ENCODE measurements around the gene MC3R. TPM values are rescaled to one million over a fixed set of nuclear protein-coding genes. Genes with fewer than 3 reads are reported as not detected.

MC3R gene
- total RNA-seq, 4 donors from 2014 or later, result not detected

GRCh38 chr20:56205346-56205745 lies 43.2 kb upstream of the MC3R start:
- H3K27me3 ChIP-seq, result no peaks in the 10 kb centered on the region
- no peak overlapping the region for H3K4me3 ChIP-seq
- H3K36me3 ChIP-seq, result no peaks in the 10 kb centered on the region
- intact Hi-C loops (cut with DNase I; ENCODE audit: low total_unique reads) (no loop called here), in situ Hi-C loops (cut with MboI; ENCODE audit: low pct_ligation_motif_present in 1 of 4, low pct_unique_long_range_greater_than_20kb in 1 of 4, low sequenced_read_pairs in 3 of 4) (no loop called here)
- H3K4me1 ChIP-seq, result no peaks in the 10 kb centered on the region
- H3K9me3 ChIP-seq, result peaks cover 4 to 6% of the 10 kb centered on the region in 2 donors
- H3K27ac ChIP-seq, result no peak overlapping the region
- no peak for DNase-seq
- TF ChIP-seq POLR2A (IDR thresholded peaks at IDR 0.05) (no peak), CTCF (IDR thresholded peaks at IDR 0.05) (no peak), EP300 (IDR thresholded peaks at IDR 0.05; ENCODE audit: low read depth) (no peak), POLR2AphosphoS5 (IDR thresholded peaks at IDR 0.05) (no peak)
- 74% methylated on average over 3 of the region's 3 CpGs; no CpG with 5 or more reads in 1 of the 2 donors for WGBS, 2 donors (ENCODE audit: low coverage in 1 of 2)

- H3K4me3 ChIP-seq, result no peak overlapping the region
- H3K27me3 ChIP-seq, result no peaks in the 10 kb centered on the region
- H3K9me3 ChIP-seq, result no peaks in the 10 kb centered on the region
- H3K27ac ChIP-seq, result no peak overlapping the region
- DNase-seq, result no peak
- WGBS, 2 donors (ENCODE audit: low coverage in 1 of 2), result 49 to 54% methylated on average over 3 to 4 of the region's 4 CpGs
- intact Hi-C loops (cut with DNase I; ENCODE audit: low total_unique reads), result no loop called here
- H3K36me3 ChIP-seq, result no peaks in the 10 kb centered on the region
- TF ChIP-seq POLR2AphosphoS5 (IDR thresholded peaks at IDR 0.05) (no peak), CTCF (IDR thresholded peaks at IDR 0.05) (no peak), EP300 (IDR thresholded peaks at IDR 0.05; ENCODE audit: low read depth) (no peak), POLR2A (IDR thresholded peaks at IDR 0.05) (no peak)
- no peaks in the 10 kb centered on the region for H3K4me1 ChIP-seq
- in situ Hi-C loops (cut with MboI; ENCODE audit: low pct_ligation_motif_present in 1 of 4, low pct_unique_long_range_greater_than_20kb in 1 of 4, low sequenced_read_pairs in 3 of 4), result no loop called here
Measured at GRCh38 chr20:56207656-56208055, 40.9 kb upstream of the MC3R start.

GRCh38 chr20:56208121-56208520 lies 40.4 kb upstream of the MC3R start:
- H3K27me3 ChIP-seq, result no peaks in the 10 kb centered on the region
- no peaks in the 10 kb centered on the region for H3K4me1 ChIP-seq
- H3K36me3 ChIP-seq, result no peaks in the 10 kb centered on the region
- 86% methylated on average over 1 of the region's 1 CpG; no CpG with 5 or more reads in 1 of the 2 donors for WGBS, 2 donors (ENCODE audit: low coverage in 1 of 2)
- no peaks in the 10 kb centered on the region for H3K9me3 ChIP-seq
- H3K4me3 ChIP-seq, result no peak overlapping the region
- intact Hi-C loops (cut with DNase I; ENCODE audit: low total_unique reads) (no loop called here), in situ Hi-C loops (cut with MboI; ENCODE audit: low pct_ligation_motif_present in 1 of 4, low pct_unique_long_range_greater_than_20kb in 1 of 4, low sequenced_read_pairs in 3 of 4) (no loop called here)
- no peak for TF ChIP-seq EP300 (IDR thresholded peaks at IDR 0.05; ENCODE audit: low read depth)
- TF ChIP-seq POLR2AphosphoS5 (IDR thresholded peaks at IDR 0.05), result no peak
- TF ChIP-seq CTCF (IDR thresholded peaks at IDR 0.05), result no peak
- TF ChIP-seq POLR2A (IDR thresholded peaks at IDR 0.05), result no peak
- no peak overlapping the region for H3K27ac ChIP-seq
- DNase-seq, result no peak

- intact Hi-C loops (cut with DNase I; ENCODE audit: low total_unique reads) (no loop called here), in situ Hi-C loops (cut with MboI; ENCODE audit: low pct_ligation_motif_present in 1 of 4, low pct_unique_long_range_greater_than_20kb in 1 of 4, low sequenced_read_pairs in 3 of 4) (no loop called here)
- TF ChIP-seq POLR2AphosphoS5 (IDR thresholded peaks at IDR 0.05) (no peak), POLR2A (IDR thresholded peaks at IDR 0.05) (no peak)
- Histone ChIP-seq H3K9me3 (no peaks in the 10 kb centered on the region), H3K36me3 (no peaks in the 10 kb centered on the region), H3K27me3 (no peaks in the 10 kb centered on the region), H3K27ac (no peak overlapping the region), H3K4me3 (no peak overlapping the region), H3K4me1 (no peaks in the 10 kb centered on the region)
- 67 to 82% methylated on average over 2 to 5 of the region's 5 CpGs for WGBS, 2 donors (ENCODE audit: low coverage in 1 of 2)
- DNase-seq, result no peak
Measured at GRCh38 chr20:56211051-56211450, 37.5 kb upstream of the MC3R start.

GRCh38 chr20:56212091-56212490 lies 36.4 kb upstream of the MC3R start:
- intact Hi-C loops (cut with DNase I; ENCODE audit: low total_unique reads) (no loop called here), in situ Hi-C loops (cut with MboI; ENCODE audit: low pct_ligation_motif_present in 1 of 4, low pct_unique_long_range_greater_than_20kb in 1 of 4, low sequenced_read_pairs in 3 of 4) (no loop called here)
- Histone ChIP-seq H3K4me3 (no peak overlapping the region), H3K27ac (no peak overlapping the region), H3K36me3 (no peaks in the 10 kb centered on the region), H3K27me3 (no peaks in the 10 kb centered on the region), H3K4me1 (no peaks in the 10 kb centered on the region), H3K9me3 (no peaks in the 10 kb centered on the region)
- no peak for DNase-seq
- WGBS, 2 donors (ENCODE audit: low coverage in 1 of 2), result 47 to 78% methylated on average over 2 to 9 of the region's 9 CpGs
- TF ChIP-seq EP300 (IDR thresholded peaks at IDR 0.05; ENCODE audit: low read depth) (no peak), POLR2AphosphoS5 (IDR thresholded peaks at IDR 0.05) (no peak), POLR2A (IDR thresholded peaks at IDR 0.05) (no peak), CTCF (IDR thresholded peaks at IDR 0.05) (no peak)
